HG03175 (cell line): ENCODE data around the gene WDR27.

Experiments
- ATAC-seq: cut with Tn5 transposase; IDR thresholded peaks from one replicate; pipeline ENCODE4 v1.9.1; 2021; ENCODE audit warnings: mild to moderate bottlenecking, moderate library complexity; ENCODE audit not compliant: unreplicated experiment

Gene WDR27

GRCh38 chr6:169701954-169702839 lies at the start of gene WDR27, which contains the start of gene C6orf120:
Gene WDR27, minus strand, starts transcription at chr6:169702029. Its CDS starts 13,024 bp downstream, at chr6:169689005.
Gene C6orf120, plus strand, starts transcription at chr6:169702126. Its CDS starts 334 bp downstream, at chr6:169702460.
- ATAC-seq: peak; percentile 95

- no peak for ATAC-seq
Measured at GRCh38 chr6:169746556-169746955, 44.7 kb upstream of the WDR27 start.

GRCh38 chr6:169745405-169745804 lies 43.6 kb upstream of the WDR27 start:
- ATAC-seq: no peak

GRCh38 chr6:169741344-169741743 lies 39.5 kb upstream of the WDR27 start:
- no peak for ATAC-seq

- ATAC-seq: no peak
Measured at GRCh38 chr6:169738976-169739529, 37.2 kb upstream of the WDR27 start.

- ATAC-seq: no peak
Measured at GRCh38 chr6:169738204-169738975, 36.6 kb upstream of the WDR27 start.

GRCh38 chr6:169729961-169730360 lies 28.1 kb upstream of the WDR27 start:
- ATAC-seq: no peak

- no peak for ATAC-seq
Measured at GRCh38 chr6:169726963-169727362, 25.1 kb upstream of the WDR27 start.

- ATAC-seq: no peak
Measured at GRCh38 chr6:169726049-169726400, 24.2 kb upstream of the WDR27 start.

GRCh38 chr6:169725125-169726048 lies 23.6 kb upstream of the WDR27 start:
- ATAC-seq: no peak

GRCh38 chr6:169724494-169725124 lies 22.8 kb upstream of the WDR27 start, which contains the start of gene PHF10:
Gene PHF10, minus strand, starts transcription at chr6:169724500. Its CDS starts 569 bp downstream, at chr6:169723931.
- ATAC-seq: peak; percentile 38

- ATAC-seq: peak; percentile 53
Measured at GRCh38 chr6:169723991-169724493, 22.2 kb upstream of the WDR27 start.

GRCh38 chr6:169723200-169723909 lies 21.5 kb upstream of the WDR27 start:
- peak; percentile 38 for ATAC-seq

- ATAC-seq: peak; percentile 18
Measured at GRCh38 chr6:169722362-169723199, 20.8 kb upstream of the WDR27 start.

- ATAC-seq: no peak
Measured at GRCh38 chr6:169720207-169720855, 18.5 kb upstream of the WDR27 start.

GRCh38 chr6:169719117-169719516 lies 17.3 kb upstream of the WDR27 start:
- ATAC-seq: no peak

- no peak for ATAC-seq
Measured at GRCh38 chr6:169714595-169714994, 12.8 kb upstream of the WDR27 start.

- no peak for ATAC-seq
Measured at GRCh38 chr6:169714178-169714577, 12.3 kb upstream of the WDR27 start.
